Neutrophil (primary cell): ENCODE data around the gene OSBPL1A.
A peak's percentile ranks its signal among the peaks of the same experiment; 100 is the strongest.

Experiments used
- H3K27ac ChIP-seq: fragments of 200-600 bp; sonication (generic); 2 replicates; pipeline ENCODE4 v1.5.1; 2016; ENCODE audit warnings: mild to moderate bottlenecking, moderate library complexity
- H3K27me3 ChIP-seq: fragments of 200-600 bp; sonication (generic); 2 replicates; pipeline ENCODE4 v1.6.0; 2016; ENCODE audit warnings: mild to moderate bottlenecking
- H3K36me3 ChIP-seq: fragments of 200-600 bp; sonication (generic); 2 replicates; pipeline ENCODE4 v1.5.1; 2017
- H3K4me1 ChIP-seq, 2 experiments: fragments of 200-600 bp in 1 of 2; sonication (generic) in 1 of 2; 1 replicate in 1 of 2; 2 replicates in 1 of 2; pipeline versions ENCODE4 v1.5.1 to v1.6.1; 2013 to 2016; ENCODE audit warnings: low read depth in 1 of 2, low read length in 1 of 2, mild to moderate bottlenecking in 1 of 2, moderate library complexity in 1 of 2; ENCODE audit not compliant: control insufficient read depth in 1 of 2, insufficient read depth in 1 of 2
- H3K4me3 ChIP-seq, 2 experiments: fragments of 200-600 bp in 1 of 2; sonication (generic) in 1 of 2; 1 replicate in 1 of 2; 2 replicates in 1 of 2; pipeline ENCODE4 v1.5.1; 2013 to 2016; ENCODE audit warnings: low read depth in 1 of 2, low read length in 1 of 2, mild to moderate bottlenecking in 1 of 2, moderate library complexity in 1 of 2
- H3K9me3 ChIP-seq: fragments of 200-600 bp; sonication (generic); 2 replicates; pipeline ENCODE4 v1.5.1; 2016
- CTCF ChIP-seq: fragments of 200-600 bp; sonication (generic); IDR thresholded peaks from 2 replicates; pipeline ENCODE4 v1.5.1; 2016; ENCODE audit warnings: antibody characterized with exemption

The OSBPL1A gene

GRCh38 chr18:24397694-24398368 lies at the start of gene OSBPL1A:
Gene OSBPL1A, minus strand, starts transcription at chr18:24397824. Its CDS starts 20,291 bp downstream, at chr18:24377533.
- peaks cover 17 to 21% of the 10 kb centered on the region in 2 experiments for H3K4me1 ChIP-seq
- H3K27me3 ChIP-seq, result no peaks in the 10 kb centered on the region
- H3K27ac ChIP-seq, result peak within 1 kb of the TSS; percentile 68
- H3K9me3 ChIP-seq, result no peaks in the 10 kb centered on the region
- no peaks in the 10 kb centered on the region for H3K36me3 ChIP-seq
- peak; percentile 36 for TF ChIP-seq CTCF
- H3K4me3 ChIP-seq, result peak within 1 kb of the TSS; percentile 80 to 89

- Histone ChIP-seq H3K36me3 (peaks cover 30% of the 10 kb centered on the region), H3K27ac (no peak overlapping the region), H3K4me3 (no peak overlapping the region), H3K9me3 (no peaks in the 10 kb centered on the region), H3K27me3 (no peaks in the 10 kb centered on the region), H3K4me1 (peaks cover 0 to 7% of the 10 kb centered on the region in 2 experiments)
- no peak for TF ChIP-seq CTCF
Measured at GRCh38 chr18:24446953-24447538, 49.4 kb upstream of the OSBPL1A start.

- H3K4me3 ChIP-seq, result no peak overlapping the region
- no peak overlapping the region for H3K27ac ChIP-seq
- TF ChIP-seq CTCF, result no peak
- peaks cover 28% of the 10 kb centered on the region for H3K36me3 ChIP-seq
- H3K27me3 ChIP-seq, result no peaks in the 10 kb centered on the region
- H3K9me3 ChIP-seq, result no peaks in the 10 kb centered on the region
- peaks cover 0 to 7% of the 10 kb centered on the region in 2 experiments for H3K4me1 ChIP-seq
Measured at GRCh38 chr18:24446453-24446852, 48.8 kb upstream of the OSBPL1A start.

GRCh38 chr18:24443870-24444269 lies 46.2 kb upstream of the OSBPL1A start:
- Histone ChIP-seq H3K4me3 (no peak overlapping the region), H3K27me3 (no peaks in the 10 kb centered on the region), H3K4me1 (peaks cover 0 to 7% of the 10 kb centered on the region in 2 experiments), H3K27ac (peak overlapping the region; percentile 39), H3K9me3 (no peaks in the 10 kb centered on the region), H3K36me3 (peaks cover 12% of the 10 kb centered on the region)
- TF ChIP-seq CTCF, result no peak

GRCh38 chr18:24436939-24437338 lies 39.3 kb upstream of the OSBPL1A start:
- no peak overlapping the region for H3K4me3 ChIP-seq
- no peaks in the 10 kb centered on the region for H3K9me3 ChIP-seq
- peaks cover 19% of the 10 kb centered on the region for H3K36me3 ChIP-seq
- H3K27me3 ChIP-seq, result no peaks in the 10 kb centered on the region
- no peak for TF ChIP-seq CTCF
- peaks cover 7 to 10% of the 10 kb centered on the region in 2 experiments for H3K4me1 ChIP-seq
- H3K27ac ChIP-seq, result no peak overlapping the region
